OCI-LY7 (cell line): Measurements from ENCODE around the gene TMEM209. TPM values are rescaled to one million over a fixed set of nuclear protein-coding genes. Genes with fewer than 3 reads are reported as not detected.

Experiments
- BruUV-seq: library from RNA; stranded (reverse); fragments of 400-500 nt; replicated peaks from 2 replicates; lab custom pipeline; 2021; lab: Mats Ljungman, UMichigan
- CTCF ChIA-PET: fragments of 300-600 bp; sonication (Branson Sonifier 250); formaldehyde crosslinking; loops from one replicate; lab custom pipeline; 2022; ENCODE audit warnings: antibody characterized with exemption; ENCODE audit not compliant: unreplicated experiment; lab: Charles Lee
- POLR2A ChIA-PET: fragments of 300-600 bp; sonication (Branson Sonifier 250); formaldehyde crosslinking; loops from one replicate; lab custom pipeline; 2022; ENCODE audit warnings: antibody characterized with exemption; lab: Charles Lee
- DNase-seq: peaks from one replicate; pipeline ENCODE4 v3.0.0-alpha.2; 2015; ENCODE audit warnings: low spot score
- H2AFZ ChIP-seq: fragments of 200-600 bp; sonication (generic), shearing (Covaris generic); 2 replicates; pipeline ENCODE4 v1.6.1; 2014; ENCODE audit warnings: mild to moderate bottlenecking, antibody characterized with exemption, low read length, moderate library complexity
- H3K27ac ChIP-seq: fragments of 200-600 bp; sonication (generic); 2 replicates; pipeline ENCODE4 v1.5.1; 2014; ENCODE audit warnings: mixed run types, low read depth, mild to moderate bottlenecking, moderate library complexity, low read length, inconsistent platforms; ENCODE audit not compliant: poor library complexity, severe bottlenecking
- H3K36me3 ChIP-seq: fragments of 200-600 bp; sonication (generic); 2 replicates; pipeline ENCODE4 v1.6.1; 2014; ENCODE audit warnings: mild to moderate bottlenecking, antibody characterized with exemption, low read length, moderate library complexity, mixed read lengths; ENCODE audit not compliant: insufficient read depth
- H3K4me1 ChIP-seq: fragments of 200-600 bp; sonication (generic); 2 replicates; pipeline ENCODE4 v1.5.1; 2014; ENCODE audit warnings: mild to moderate bottlenecking, low read length; ENCODE audit not compliant: insufficient read depth, poor library complexity, severe bottlenecking
- H3K4me2 ChIP-seq: fragments of 200-600 bp; sonication (generic); 2 replicates; pipeline ENCODE4 v1.6.1; 2014; ENCODE audit warnings: mild to moderate bottlenecking, low read length
- H3K4me3 ChIP-seq: fragments of 200-600 bp; sonication (generic); 2 replicates; pipeline ENCODE4 v1.5.1; 2014; ENCODE audit warnings: mild to moderate bottlenecking, low read depth, low read length; ENCODE audit not compliant: poor library complexity, severe bottlenecking
- H3K79me2 ChIP-seq: fragments of 200-600 bp; sonication (generic); 2 replicates; pipeline ENCODE4 v1.6.1; 2016; ENCODE audit warnings: low read depth, mild to moderate bottlenecking, low read length, moderate library complexity, mixed read lengths; ENCODE audit not compliant: insufficient read depth
- H3K9me2 ChIP-seq: fragments of 200-600 bp; sonication (generic); 2 replicates; pipeline ENCODE4 v1.6.1; 2016; ENCODE audit warnings: mild to moderate bottlenecking, low read length, mixed read lengths; ENCODE audit not compliant: insufficient read depth
- H3K9me3 ChIP-seq: fragments of 200-600 bp; sonication (generic); 2 replicates; pipeline ENCODE4 v1.6.1; 2014; ENCODE audit warnings: mild to moderate bottlenecking, mixed run types, low read length, mixed read lengths
- H4K20me1 ChIP-seq: fragments of 200-600 bp; sonication (generic); 2 replicates; pipeline ENCODE4 v1.6.1; 2014; ENCODE audit warnings: mild to moderate bottlenecking, antibody characterized with exemption, low read length, moderate library complexity, mixed read lengths; ENCODE audit not compliant: insufficient read depth
- EZH2phosphoT487 ChIP-seq: fragments of 200-600 bp; sonication (generic); IDR thresholded peaks from 2 replicates; pipeline ENCODE4 v1.6.1; 2018; ENCODE audit warnings: low read depth, borderline replicate concordance, mild to moderate bottlenecking, mixed run types, antibody characterized with exemption, low read length, moderate library complexity, mixed read lengths
- intact Hi-C: fragments of 100-400 bp; cut with micrococcal nuclease; formaldehyde crosslinking; loops from one replicate; pipeline ENCODE4 v1.10.0; 2022; ENCODE audit not compliant: unreplicated experiment
- total RNA-seq, 2 experiments: library from RNA; depleted of rRNA in 1 of 2; stranded (reverse); fragments of >200 nt in 1 of 2; shearing (Covaris generic) in 1 of 2; gene quantifications; 2 replicates each; pipeline ENCODE4 v1.2.3, GENCODE V29; 2014 to 2022
- TF ChIP-seq, protein P1 (sequence below): fragments of 200-600 bp; sonication (generic); conservative IDR thresholded peaks from 2 replicates; pipeline ENCODE4 v1.5.1; 2014; ENCODE audit warnings: mild to moderate bottlenecking, antibody characterized with exemption, low read length, moderate library complexity, mixed read lengths

TMEM209 gene
- total RNA-seq, 2 experiments from 2014 or later, result 18.1 to 37.9 TPM

DNA sequence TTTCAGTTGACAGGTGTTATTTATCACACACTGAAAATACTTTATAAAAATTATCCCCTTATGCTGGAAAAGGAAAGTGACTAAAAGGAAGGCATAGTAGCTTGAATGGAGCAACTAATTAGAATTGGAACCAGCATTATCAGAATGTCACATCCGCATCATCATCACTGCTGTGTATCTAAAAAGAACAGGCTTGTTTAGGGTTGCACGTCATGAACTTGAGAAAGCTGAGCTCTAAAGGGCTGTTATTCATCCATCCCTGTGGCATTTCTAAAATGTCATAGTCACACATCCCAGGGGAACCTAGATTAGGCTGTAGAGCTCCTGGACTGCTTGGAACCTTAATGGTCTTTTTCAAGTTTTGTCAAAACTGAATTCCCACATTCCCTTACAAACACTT lies 80.5 kb downstream of the TMEM209 start:
- Histone ChIP-seq H3K36me3 (peaks cover 76% of the 10 kb centered on the region), H3K4me1 (no peaks in the 10 kb centered on the region), H3K4me3 (no peak overlapping the region), H3K4me2 (no peak overlapping the region), H3K79me2 (no peaks in the 10 kb centered on the region), H3K27ac (no peak overlapping the region), H3K9me2 (no peaks in the 10 kb centered on the region), H3K9me3 (no peaks in the 10 kb centered on the region), H2AFZ (no peak overlapping the region), H4K20me1 (no peaks in the 10 kb centered on the region)
- intact Hi-C loops, result loop anchor here (5.0 kb wide), 1 partner anchor 58 kb away; no protein-coding TSS in a partner anchor
- POLR2A ChIA-PET, result interaction anchor here (0.7 to 1.1 kb wide), 3 partner anchors 9 to 41 kb away, joined by 3 to 7 read pairs (median 5); no protein-coding TSS in a partner anchor
- BruUV-seq, result no TSS peak
- TF ChIP-seq EZH2phosphoT487, result no peak
- TF ChIP-seq, protein P1, sequence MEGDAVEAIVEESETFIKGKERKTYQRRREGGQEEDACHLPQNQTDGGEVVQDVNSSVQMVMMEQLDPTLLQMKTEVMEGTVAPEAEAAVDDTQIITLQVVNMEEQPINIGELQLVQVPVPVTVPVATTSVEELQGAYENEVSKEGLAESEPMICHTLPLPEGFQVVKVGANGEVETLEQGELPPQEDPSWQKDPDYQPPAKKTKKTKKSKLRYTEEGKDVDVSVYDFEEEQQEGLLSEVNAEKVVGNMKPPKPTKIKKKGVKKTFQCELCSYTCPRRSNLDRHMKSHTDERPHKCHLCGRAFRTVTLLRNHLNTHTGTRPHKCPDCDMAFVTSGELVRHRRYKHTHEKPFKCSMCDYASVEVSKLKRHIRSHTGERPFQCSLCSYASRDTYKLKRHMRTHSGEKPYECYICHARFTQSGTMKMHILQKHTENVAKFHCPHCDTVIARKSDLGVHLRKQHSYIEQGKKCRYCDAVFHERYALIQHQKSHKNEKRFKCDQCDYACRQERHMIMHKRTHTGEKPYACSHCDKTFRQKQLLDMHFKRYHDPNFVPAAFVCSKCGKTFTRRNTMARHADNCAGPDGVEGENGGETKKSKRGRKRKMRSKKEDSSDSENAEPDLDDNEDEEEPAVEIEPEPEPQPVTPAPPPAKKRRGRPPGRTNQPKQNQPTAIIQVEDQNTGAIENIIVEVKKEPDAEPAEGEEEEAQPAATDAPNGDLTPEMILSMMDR, result no peak
- CTCF ChIA-PET, result no interaction called here
- DNase-seq, result no peak

DNA sequence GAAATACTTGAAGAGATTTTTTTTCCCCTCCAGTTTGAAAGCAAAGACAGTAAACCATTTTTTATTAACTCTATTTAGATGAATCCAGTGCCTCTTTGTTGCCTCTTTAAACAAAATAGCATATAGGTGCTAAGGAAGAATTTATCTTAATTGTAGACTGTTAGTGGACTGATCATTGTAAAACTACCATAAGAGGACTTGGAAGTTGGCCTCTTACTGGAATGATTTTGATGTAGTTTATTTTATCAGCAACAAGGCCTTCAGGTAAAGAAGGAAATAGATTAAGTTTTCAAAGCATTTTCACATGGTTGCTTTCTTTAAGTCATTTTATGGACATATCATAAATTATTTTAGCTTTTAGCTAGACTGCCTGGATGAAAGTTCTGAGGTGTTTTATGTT lies 81.7 kb downstream of the TMEM209 start:
- no peaks in the 10 kb centered on the region for H3K79me2 ChIP-seq
- H3K4me1 ChIP-seq, result no peaks in the 10 kb centered on the region
- no peak overlapping the region for H2AFZ ChIP-seq
- H3K27ac ChIP-seq, result no peak overlapping the region
- H3K9me3 ChIP-seq, result no peaks in the 10 kb centered on the region
- POLR2A ChIA-PET, result no interaction called here
- no peak for DNase-seq
- CTCF ChIA-PET, result no interaction called here
- no peak overlapping the region for H3K4me3 ChIP-seq
- intact Hi-C loops, result loop anchor here (5.0 kb wide), 1 partner anchor 59 kb away; no protein-coding TSS in a partner anchor
- H3K9me2 ChIP-seq, result no peaks in the 10 kb centered on the region
- H4K20me1 ChIP-seq, result no peaks in the 10 kb centered on the region
- peaks cover 67% of the 10 kb centered on the region for H3K36me3 ChIP-seq
- no TSS peak for BruUV-seq
- no peak overlapping the region for H3K4me2 ChIP-seq
- TF ChIP-seq EZH2phosphoT487, result no peak
- TF ChIP-seq, protein P1, result no peak

GRCh38 chr7:130118801-130119200 lies 86.4 kb downstream of the TMEM209 start:
- Histone ChIP-seq H3K27ac (no peak overlapping the region), H3K4me1 (peaks cover 9% of the 10 kb centered on the region), H3K4me2 (no peak overlapping the region), H3K4me3 (no peak overlapping the region), H3K79me2 (no peaks in the 10 kb centered on the region), H2AFZ (no peak overlapping the region), H4K20me1 (no peaks in the 10 kb centered on the region), H3K9me3 (no peaks in the 10 kb centered on the region), H3K9me2 (no peaks in the 10 kb centered on the region), H3K36me3 (peaks cover 27% of the 10 kb centered on the region)
- DNase-seq, result no peak
- intact Hi-C loops, result no loop called here
- CTCF ChIA-PET, result no interaction called here
- no peak for TF ChIP-seq EZH2phosphoT487
- TF ChIP-seq, protein P1, result no peak
- BruUV-seq, result no TSS peak
- POLR2A ChIA-PET, result interaction anchor here (0.9 to 1.9 kb wide), 3 partner anchors 23 to 715 kb away, joined by 3 to 4 read pairs (median 3); partner anchors contain the start of gene TMEM209
